Retina (tissue), 1 donor: ENCODE measurements around the gene CEACAM6.
"Not testable (repeated sequence)": the region's sequence is repeated elsewhere in the genome, so short reads cannot be mapped to it uniquely, and the experiment has no call there.

Experiments
- DNase-seq: peaks from one replicate; pipeline ENCODE4 v3.0.0-alpha.2; 2016

Gene CEACAM6

DNA sequence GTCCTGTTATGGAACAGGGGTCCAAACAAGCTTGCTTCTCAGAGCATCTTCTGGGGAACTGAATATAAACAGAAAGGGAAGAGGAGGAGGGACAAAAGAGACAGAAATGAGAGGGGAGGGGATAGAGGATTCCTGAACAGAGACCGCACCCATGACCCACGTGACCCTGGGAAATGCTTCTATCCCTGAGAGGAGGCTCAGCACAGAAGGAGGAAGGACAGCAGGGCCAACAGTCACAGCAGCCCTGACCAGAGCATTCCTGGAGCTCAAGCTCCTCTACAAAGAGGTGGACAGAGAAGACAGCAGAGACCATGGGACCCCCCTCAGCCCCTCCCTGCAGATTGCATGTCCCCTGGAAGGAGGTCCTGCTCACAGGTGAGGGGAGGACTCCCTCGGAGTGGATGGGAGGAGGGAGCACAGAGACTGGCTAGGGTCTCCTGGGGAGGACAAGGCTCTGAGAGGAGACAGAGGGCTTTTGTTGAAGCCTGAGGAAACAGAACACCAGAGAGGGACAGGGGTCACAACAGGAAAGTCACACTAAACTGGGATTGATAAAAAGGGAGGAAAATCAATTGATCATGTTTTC lies at the start of gene CEACAM6:
Gene CEACAM6, plus strand, starts transcription at position 203 of the 586 bp plus-strand sequence. Its CDS starts 109 bp downstream, at position 312.
- DNase-seq: no peak

- DNase-seq: peak; percentile 46
Observed at GRCh38 chr19:41706741-41707501, 48.4 kb upstream of the CEACAM6 start.

- no peak for DNase-seq
Observed at GRCh38 chr19:41707502-41707812, 47.9 kb upstream of the CEACAM6 start.

DNA sequence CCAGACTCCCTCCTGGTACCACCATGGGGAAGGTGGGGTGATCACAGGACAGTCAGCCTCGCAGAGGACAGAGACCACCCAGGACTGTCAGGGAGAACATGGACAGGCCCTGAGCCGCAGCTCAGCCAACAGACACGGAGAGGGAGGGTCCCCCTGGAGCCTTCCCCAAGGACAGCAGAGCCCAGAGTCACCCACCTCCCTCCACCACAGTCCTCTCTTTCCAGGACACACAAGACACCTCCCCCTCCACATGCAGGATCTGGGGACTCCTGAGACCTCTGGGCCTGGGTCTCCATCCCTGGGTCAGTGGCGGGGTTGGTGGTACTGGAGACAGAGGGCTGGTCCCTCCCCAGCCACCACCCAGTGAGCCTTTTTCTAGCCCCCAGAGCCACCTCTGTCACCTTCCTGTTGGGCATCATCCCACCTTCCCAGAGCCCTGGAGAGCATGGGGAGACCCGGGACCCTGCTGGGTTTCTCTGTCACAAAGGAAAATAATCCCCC lies 47.4 kb upstream of the CEACAM6 start:
- DNase-seq: no peak

- no peak for DNase-seq
Observed at GRCh38 chr19:41708481-41708880, 46.8 kb upstream of the CEACAM6 start, which contains the start of gene CEACAM5. CEACAM5 (plus strand) TSS chr19:41708626; CDS start chr19:41708732, 106 bp downstream.

DNA sequence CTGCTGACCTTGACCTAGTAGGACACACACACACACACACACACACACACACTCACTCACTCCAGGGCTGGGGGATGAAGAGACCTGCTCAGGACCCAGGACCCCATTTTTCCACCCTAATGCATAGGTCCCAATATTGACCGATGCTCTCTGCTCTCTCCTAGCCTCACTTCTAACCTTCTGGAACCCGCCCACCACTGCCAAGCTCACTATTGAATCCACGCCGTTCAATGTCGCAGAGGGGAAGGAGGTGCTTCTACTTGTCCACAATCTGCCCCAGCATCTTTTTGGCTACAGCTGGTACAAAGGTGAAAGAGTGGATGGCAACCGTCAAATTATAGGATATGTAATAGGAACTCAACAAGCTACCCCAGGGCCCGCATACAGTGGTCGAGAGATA lies 45.8 kb upstream of the CEACAM6 start:
- DNase-seq: not testable (repeated sequence)

DNA sequence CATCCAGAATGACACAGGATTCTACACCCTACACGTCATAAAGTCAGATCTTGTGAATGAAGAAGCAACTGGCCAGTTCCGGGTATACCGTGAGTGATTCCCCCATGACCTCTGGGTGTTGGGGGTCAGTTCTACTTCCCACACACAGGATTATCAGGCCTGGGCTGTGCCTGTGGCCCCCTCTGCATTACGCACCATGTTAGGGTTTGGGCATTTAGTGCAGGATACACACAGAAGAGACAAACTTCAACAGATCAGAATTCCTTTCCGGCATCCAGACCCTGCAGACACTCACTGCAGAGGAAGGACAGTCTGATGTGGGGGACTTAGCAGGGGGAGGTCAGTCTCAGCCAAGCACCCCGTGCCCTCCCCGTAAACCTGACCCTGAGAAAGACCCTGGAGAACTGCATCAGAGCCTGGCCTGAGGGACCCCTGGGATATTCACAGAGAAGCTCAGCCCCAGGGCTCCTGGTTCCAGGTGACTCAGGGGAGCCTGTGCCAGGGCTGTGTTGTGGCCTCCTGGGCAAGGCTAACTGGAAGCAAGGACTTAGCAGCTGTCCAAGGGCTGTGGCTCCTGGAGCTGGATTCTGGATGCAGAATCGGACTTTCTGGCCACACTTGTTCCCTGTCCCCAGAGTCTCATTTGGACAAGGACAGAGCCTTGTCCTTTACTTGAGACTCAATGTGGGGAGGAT lies 45.2 kb upstream of the CEACAM6 start:
- DNase-seq: no peak

DNA sequence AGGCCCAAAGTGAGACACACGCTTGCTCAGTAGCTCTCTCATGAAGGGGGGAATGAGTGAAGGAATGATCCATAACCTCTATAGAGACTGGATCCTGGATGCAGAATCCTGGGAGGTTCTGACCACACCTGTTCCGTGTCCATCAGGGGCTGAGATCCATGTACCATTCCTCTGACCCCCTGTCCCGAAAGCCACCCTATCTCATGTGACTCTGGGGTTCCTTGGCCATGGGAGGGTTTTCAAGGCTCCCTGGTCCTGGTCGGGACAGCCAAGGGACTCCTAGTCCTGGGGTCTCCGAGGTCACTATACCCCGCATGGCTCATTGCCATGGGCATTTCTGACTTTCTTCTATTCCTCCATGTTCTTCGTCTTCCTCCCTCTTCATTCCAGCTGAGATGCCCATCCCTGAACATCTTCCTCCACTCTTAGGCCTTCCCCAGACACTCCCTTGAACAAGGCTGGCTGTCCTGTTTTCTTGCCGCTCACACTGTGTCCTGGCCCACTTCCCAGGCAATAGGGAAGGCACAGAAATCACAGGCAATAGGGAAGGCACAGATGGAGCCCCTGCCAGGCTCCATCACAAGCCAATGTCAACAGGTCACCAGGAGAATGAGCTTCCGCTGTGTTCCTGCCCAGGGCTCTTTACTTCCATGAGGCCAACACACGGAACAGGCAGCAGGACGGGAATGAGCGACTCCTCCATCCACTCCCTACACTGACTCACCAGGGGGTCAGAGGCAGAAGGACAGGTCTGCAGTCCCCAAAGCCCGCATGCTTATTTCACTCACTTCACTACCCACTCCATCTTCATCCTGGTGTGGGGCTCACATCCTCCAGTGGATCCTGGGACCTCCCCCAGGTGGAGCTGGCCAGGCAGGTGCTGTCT lies 43.7 kb upstream of the CEACAM6 start:
- no peak for DNase-seq

- DNase-seq: no peak
Observed at GRCh38 chr19:41714598-41714997, 40.7 kb upstream of the CEACAM6 start.

GRCh38 chr19:41718761-41719160 lies 36.6 kb upstream of the CEACAM6 start:
- DNase-seq: no peak

- no peak for DNase-seq
Observed at GRCh38 chr19:41720103-41720502, 35.2 kb upstream of the CEACAM6 start.

DNA sequence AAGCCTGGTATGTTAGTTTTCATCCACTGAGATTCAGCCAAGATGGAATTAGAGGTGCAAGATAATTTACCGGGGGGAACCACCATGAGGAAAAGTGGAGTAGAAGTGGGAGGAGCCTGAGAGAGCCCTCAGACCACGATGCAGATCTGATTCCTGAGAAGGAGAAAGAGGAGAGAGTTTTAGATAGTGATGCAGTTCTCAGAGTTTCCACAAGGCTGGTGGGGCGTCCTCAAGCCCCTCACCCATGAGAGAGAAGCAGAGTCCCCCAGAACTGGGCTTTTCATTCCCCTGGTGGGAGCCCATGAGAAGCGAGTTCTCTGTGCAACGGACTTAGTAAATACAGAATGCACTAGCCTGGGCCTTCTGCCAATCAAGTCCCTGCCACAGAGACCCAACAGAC lies 28.8 kb upstream of the CEACAM6 start:
- DNase-seq: no peak

GRCh38 chr19:41734156-41734555 lies 21.2 kb upstream of the CEACAM6 start:
- no peak for DNase-seq

GRCh38 chr19:41734585-41734984 lies 20.7 kb upstream of the CEACAM6 start:
- DNase-seq: no peak

- DNase-seq: no peak
Observed at GRCh38 chr19:41735071-41735600, 20.2 kb upstream of the CEACAM6 start.

DNA sequence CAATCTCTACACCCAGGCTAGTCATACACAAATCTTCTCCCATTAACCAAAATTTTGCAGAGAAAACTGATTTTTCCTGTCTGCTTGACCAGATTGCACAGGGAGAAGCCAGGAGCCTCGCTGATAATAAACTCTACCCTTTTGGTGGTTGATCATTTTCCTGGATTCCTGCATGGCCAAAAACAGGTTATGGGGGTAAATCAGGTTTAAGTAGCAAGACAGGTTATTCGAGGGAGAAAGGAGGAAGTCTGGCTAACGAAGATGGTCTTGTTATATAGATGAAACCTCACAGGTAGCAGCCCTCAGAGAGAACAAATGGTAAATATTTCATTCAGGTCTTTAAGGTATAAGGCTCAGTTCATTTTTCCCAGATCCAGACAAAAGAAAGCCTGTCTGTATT lies 16.0 kb upstream of the CEACAM6 start:
- no peak for DNase-seq

DNA sequence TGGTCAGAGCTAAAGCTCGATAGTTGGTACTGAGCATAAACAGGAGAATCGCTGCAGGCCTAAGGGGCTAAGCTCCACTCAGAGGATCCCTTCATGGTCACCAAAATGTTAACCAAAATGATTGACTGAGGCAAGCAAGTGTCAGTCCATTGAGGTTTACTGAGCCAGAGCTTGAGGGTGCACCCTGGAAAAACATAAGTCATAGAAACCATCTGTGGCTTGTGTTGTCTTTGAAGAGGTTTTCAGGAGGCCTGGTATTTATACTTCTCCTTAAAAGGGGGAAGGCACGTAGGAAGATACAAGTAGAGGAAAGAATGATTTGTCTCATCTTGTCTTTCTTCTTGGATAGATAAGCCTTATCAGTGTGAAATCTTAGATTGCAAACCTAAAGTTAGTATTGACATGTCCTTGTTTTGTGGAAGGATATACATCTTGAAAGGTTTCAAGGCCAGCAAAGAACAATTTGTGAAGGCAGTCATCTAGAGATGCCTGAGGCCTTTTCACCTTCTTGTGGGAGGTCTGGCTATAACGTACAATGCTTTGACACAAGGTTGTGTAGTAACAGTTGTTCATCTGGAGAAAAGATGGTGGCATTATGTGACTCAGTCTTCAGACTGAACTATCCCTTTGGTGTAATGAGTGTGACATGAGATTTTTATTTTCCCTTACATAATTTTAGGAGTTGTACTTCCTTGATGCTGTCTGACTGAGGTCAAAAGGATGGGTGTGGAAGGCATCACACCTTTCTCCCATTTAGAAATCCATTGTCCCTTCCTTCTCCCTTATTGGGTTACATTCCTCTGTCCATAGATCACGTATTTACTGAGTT lies 14.7 kb upstream of the CEACAM6 start:
- no peak for DNase-seq

- no peak for DNase-seq
Observed at GRCh38 chr19:41741244-41741554, 14.1 kb upstream of the CEACAM6 start.

- DNase-seq: no peak
Observed at GRCh38 chr19:41744850-41745249, 10.5 kb upstream of the CEACAM6 start.

GRCh38 chr19:41745756-41746155 lies 9.6 kb upstream of the CEACAM6 start:
- no peak for DNase-seq

GRCh38 chr19:41746593-41747227 lies 8.6 kb upstream of the CEACAM6 start:
- DNase-seq: peak; percentile 24
